Body of pancreas (tissue), 4 donors: Measurements from ENCODE around the gene USP10. TPM values are rescaled to one million over a fixed set of nuclear protein-coding genes. Genes with fewer than 3 reads are reported as not detected.
"Not testable (repeated sequence)": the region's sequence is repeated elsewhere in the genome, so short reads cannot be mapped to it uniquely, and the experiment has no call there.

Source experiments
- ATAC-seq: fragments of 150-250 bp; one replicate; pipeline ENCODE4 v1.9.1; 2016
- DNase-seq, 4 donors: peaks; one replicate each; pipeline ENCODE4 v3.0.0-alpha.2; 2019
- H3K27ac ChIP-seq, 4 donors: fragments of 200-600 bp; sonication (generic); 1 replicate in 3 of 4; 2 replicates in 1 of 4; pipeline versions ENCODE4 v1.5.1 to v1.6.1; 2016 to 2019; ENCODE audit warnings: mild to moderate bottlenecking in 1 of 4, mixed read lengths in 1 of 4, moderate library complexity in 1 of 4
- H3K27me3 ChIP-seq, 2 donors: fragments of 200-600 bp; sonication (generic); one replicate each; pipeline ENCODE4 v1.6.0; 2016; ENCODE audit warnings: mild to moderate bottlenecking in 1 of 2
- H3K36me3 ChIP-seq, 2 donors: fragments of 200-600 bp; sonication (generic); replicated peaks in 1 of 2; 2 replicates each; pipeline ENCODE4 v1.5.1; 2016; ENCODE audit warnings: low read depth in 2 of 2; ENCODE audit not compliant: insufficient read depth in 1 of 2
- H3K4me1 ChIP-seq: fragments of 200-600 bp; sonication (generic); one replicate; pipeline ENCODE4 v1.6.0; 2016
- H3K4me3 ChIP-seq, 2 donors: fragments of 200-600 bp; sonication (generic); 1 replicate in 1 of 2; 2 replicates in 1 of 2; pipeline ENCODE4 v1.5.1; 2016 to 2019
- H3K9me3 ChIP-seq, 3 donors: fragments of 200-600 bp; sonication (generic); 1 replicate in 2 of 3; 2 replicates in 1 of 3; pipeline ENCODE4 v1.5.1; 2016
- CTCF ChIP-seq, 7 experiments: fragments of 450-650 bp in 4 of 7; fragments of 200-600 bp in 3 of 7; sonication (generic) in 3 of 7; IDR thresholded peaks; one replicate each; pipeline ENCODE4 v1.5.1; 2016 to 2019; ENCODE audit warnings: antibody characterized with exemption in 7 of 7
- POLR2A ChIP-seq, 3 donors: fragments of 450-650 bp; IDR thresholded peaks; one replicate each; pipeline ENCODE4 v1.6.1; 2016; ENCODE audit warnings: antibody characterized with exemption in 3 of 3, mild to moderate bottlenecking in 2 of 3
- WGBS, 2 donors: methylation state at CpG; one replicate each; pipeline ENCODE4 v1.1.5; 2017; 5-methylcytosine and 5-hydroxymethylcytosine counted together
- intact Hi-C: fragments of 100-400 bp; cut with DNase I; formaldehyde crosslinking; loops from one replicate; pipeline ENCODE4 v1.15.1; 2023
- total RNA-seq, 2 donors: library from RNA; depleted of rRNA; stranded (reverse); fragments of >200 nt; gene quantifications; one replicate each; pipeline ENCODE4 v1.1.0, GENCODE V29; 2016

The USP10 gene
- total RNA-seq, 2 donors from 2014 or later = 24.6 to 32.3 TPM

GRCh38 chr16:84728853-84729424, 29.1 kb downstream of the USP10 start:
- H3K4me3 ChIP-seq = no peak overlapping the region
- whole genome bisulfite sequencing, 2 donors = 82 to 88% methylated on average over 10 of the region's 10 CpGs
- no peaks in the 10 kb centered on the region for H3K9me3 ChIP-seq
- H3K27me3 ChIP-seq = no peaks in the 10 kb centered on the region
- ATAC-seq (no peak), DNase-seq (no peak)
- no peak overlapping the region for H3K27ac ChIP-seq
- intact Hi-C loops = loop anchor here (10.0 kb wide), 1 partner anchor 214 kb away; no protein-coding TSS in a partner anchor
- no peak for TF ChIP-seq POLR2A (IDR thresholded peaks at IDR 0.05)
- no peak for TF ChIP-seq CTCF (IDR thresholded peaks at IDR 0.05)
- peaks cover 49% of the 10 kb centered on the region for H3K4me1 ChIP-seq
- no peaks in the 10 kb centered on the region for H3K36me3 ChIP-seq

- no peak overlapping the region for H3K4me3 ChIP-seq
- no peaks in the 10 kb centered on the region for H3K36me3 ChIP-seq
- no peaks in the 10 kb centered on the region for H3K27me3 ChIP-seq
- no peak for TF ChIP-seq POLR2A (IDR thresholded peaks at IDR 0.05)
- no peak for TF ChIP-seq CTCF (IDR thresholded peaks at IDR 0.05)
- H3K4me1 ChIP-seq = peaks cover 40% of the 10 kb centered on the region
- intact Hi-C loops = loop anchor here (10.0 kb wide), 1 partner anchor 215 kb away; no protein-coding TSS in a partner anchor
- peak overlapping the region in 2 of 4 donors; percentile 31 to 68 for H3K27ac ChIP-seq
- DNase-seq = no peak
- no peaks in the 10 kb centered on the region for H3K9me3 ChIP-seq
- ATAC-seq = no peak
- 29 to 36% methylated on average over 7 of the region's 7 CpGs for WGBS, 2 donors
Measured at GRCh38 chr16:84729716-84730320, 30.0 kb downstream of the USP10 start.

- WGBS, 2 donors = 30 to 37% methylated on average over 9 of the region's 9 CpGs
Measured at GRCh38 chr16:84730406-84731106, 30.8 kb downstream of the USP10 start.

GRCh38 chr16:84732332-84732673, 32.5 kb downstream of the USP10 start:
- H3K27me3 ChIP-seq, H3K9me3 ChIP-seq, ATAC-seq, H3K36me3 ChIP-seq, H3K4me3 ChIP-seq, DNase-seq, intact Hi-C loops: not testable (repeated sequence)
- 91 to 92% methylated on average over 13 of the region's 13 CpGs for WGBS, 2 donors
- Histone ChIP-seq H3K4me1 (peaks cover 41% of the 10 kb centered on the region), H3K27ac (peak overlapping the region in 1 of 4 donors; percentile 4)

More at GRCh38 chr16:84730406-84731106, 30.8 kb downstream of the USP10 start:
- H3K9me3 ChIP-seq = no peaks in the 10 kb centered on the region
- H3K27me3 ChIP-seq = no peaks in the 10 kb centered on the region
- peaks cover 40% of the 10 kb centered on the region for H3K4me1 ChIP-seq
- ATAC-seq (peak; percentile 78), DNase-seq (peak; percentile 41 to 77 (median 66))
- intact Hi-C loops = no loop called here
- peak overlapping the region in 3 of 4 donors; percentile 31 to 68 (median 48) for H3K27ac ChIP-seq
- no peak for TF ChIP-seq POLR2A (IDR thresholded peaks at IDR 0.05)
- no peak for TF ChIP-seq CTCF (IDR thresholded peaks at IDR 0.05)
- H3K4me3 ChIP-seq = no peak overlapping the region
- H3K36me3 ChIP-seq = no peaks in the 10 kb centered on the region

GRCh38 chr16:84732674-84733352, 33.0 kb downstream of the USP10 start:
- no peaks in the 10 kb centered on the region for H3K9me3 ChIP-seq
- no peaks in the 10 kb centered on the region for H3K27me3 ChIP-seq
- intact Hi-C loops = no loop called here
- 72 to 73% methylated on average over 9 of the region's 9 CpGs for WGBS, 2 donors
- peak overlapping the region in 2 of 4 donors; percentile 4 to 22 for H3K27ac ChIP-seq
- DNase-seq = no peak
- H3K36me3 ChIP-seq = no peaks in the 10 kb centered on the region
- peaks cover 46% of the 10 kb centered on the region for H3K4me1 ChIP-seq
- H3K4me3 ChIP-seq = no peak overlapping the region
- ATAC-seq = peak; percentile 46
- TF ChIP-seq POLR2A (IDR thresholded peaks at IDR 0.05) (no peak), CTCF (IDR thresholded peaks at IDR 0.05) (no peak)
